GM21717 (cell line): ENCODE data around the gene C6orf120.
A peak's percentile ranks its signal among the peaks of the same experiment; 100 is the strongest.
"Not testable (repeated sequence)": the region's sequence is repeated elsewhere in the genome, so short reads cannot be mapped to it uniquely, and the experiment has no call there.

Experiments
- ATAC-seq: cut with Tn5 transposase; IDR thresholded peaks from one replicate; pipeline ENCODE4 v1.9.1; 2021; ENCODE audit warnings: mild to moderate bottlenecking, moderate library complexity; ENCODE audit not compliant: unreplicated experiment

The C6orf120 gene

DNA sequence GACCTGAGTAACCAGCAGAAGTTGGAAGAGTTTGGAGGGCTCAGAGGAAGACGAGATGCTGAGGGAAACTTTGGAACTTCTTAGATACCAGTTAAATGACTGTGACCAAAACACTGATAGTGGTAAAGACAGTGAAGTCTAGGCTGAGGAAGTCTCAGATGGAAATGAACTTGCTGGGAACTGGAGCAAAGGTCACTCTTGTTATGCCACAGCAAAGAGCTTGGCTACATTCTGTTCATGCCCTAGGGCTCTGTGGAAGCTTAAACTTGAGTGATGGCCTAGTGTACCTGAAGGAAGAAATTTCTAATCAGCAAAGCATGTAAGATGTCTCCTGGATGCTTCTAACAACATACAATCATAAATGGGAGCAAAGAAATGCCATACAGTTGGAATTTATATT, 24.8 kb upstream of the C6orf120 start:
- no peak for ATAC-seq

DNA sequence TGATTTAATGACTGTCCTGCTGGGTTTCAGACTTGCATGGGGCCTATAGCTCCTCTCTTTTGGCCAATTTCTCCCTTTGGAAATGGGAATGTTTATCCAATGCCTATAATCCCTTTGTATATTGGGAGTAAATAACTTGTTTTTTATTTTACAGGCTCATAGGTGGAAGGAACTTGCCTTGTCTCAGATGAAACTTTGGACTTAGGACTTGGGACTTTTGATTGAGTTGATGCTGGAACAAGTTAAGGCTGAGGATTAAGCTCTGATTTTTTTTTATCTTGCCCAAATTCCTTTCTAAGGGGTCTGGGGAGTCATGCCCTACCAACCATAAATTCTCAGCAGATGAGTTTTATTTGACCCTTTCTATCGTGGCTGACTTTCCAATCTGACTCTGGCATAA, 23.6 kb upstream of the C6orf120 start:
- ATAC-seq: no peak

DNA sequence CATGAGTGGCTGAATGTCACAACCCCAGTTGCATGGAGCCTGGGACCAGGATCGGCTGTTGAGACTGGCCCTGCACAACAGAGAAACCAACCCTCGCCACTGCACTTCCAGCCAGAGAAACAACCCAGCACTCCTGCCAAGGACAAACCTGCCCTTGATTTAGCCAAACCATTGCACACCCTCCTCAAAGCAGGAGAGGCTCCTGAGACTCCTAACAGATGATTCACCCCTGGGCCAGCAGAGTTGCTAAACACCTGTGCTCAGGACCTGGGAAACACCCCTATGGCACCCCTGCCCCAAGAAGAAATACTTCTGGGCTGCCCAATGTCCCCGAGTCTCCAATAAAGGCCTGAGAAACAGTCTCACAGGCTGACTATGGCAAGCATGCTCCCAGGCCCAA, 17.9 kb upstream of the C6orf120 start:
- no peak for ATAC-seq

DNA sequence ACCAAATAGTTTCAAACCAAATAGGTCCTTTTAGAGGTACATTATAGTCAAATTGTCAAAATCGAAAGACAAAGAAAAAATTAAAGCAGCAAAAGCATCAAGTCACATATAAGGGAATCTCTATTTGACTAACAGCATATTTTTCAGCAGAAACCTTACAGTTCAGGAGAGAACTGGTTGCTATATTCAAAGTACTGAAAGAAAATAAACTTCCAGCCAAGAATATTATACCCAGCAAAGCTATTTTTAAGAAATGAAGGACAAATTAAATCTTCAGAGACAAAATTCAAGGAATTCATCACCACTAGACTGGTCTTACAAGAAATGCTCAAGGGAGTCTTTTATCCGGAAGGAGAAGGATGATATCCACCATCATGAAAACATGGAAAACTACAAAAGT, 16.1 kb upstream of the C6orf120 start:
- ATAC-seq: no peak

DNA sequence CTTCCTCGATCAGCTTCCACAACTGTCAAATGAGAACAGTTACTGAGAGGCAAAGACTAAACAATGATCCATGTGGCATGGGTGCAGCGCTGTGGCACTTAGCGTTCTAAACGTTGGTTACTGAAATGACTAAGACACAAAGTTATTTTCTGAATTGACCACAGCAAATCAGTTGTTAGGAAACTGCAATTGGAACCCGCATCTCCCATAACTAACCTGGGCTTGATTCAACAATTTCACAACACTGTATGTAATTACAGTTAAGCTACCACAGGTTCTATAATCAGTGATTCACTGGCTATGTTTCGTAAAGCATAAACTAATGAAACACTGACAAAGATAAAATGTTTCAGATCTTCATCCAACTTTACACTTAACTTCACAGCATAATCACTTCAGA, 12.6 kb upstream of the C6orf120 start:
- ATAC-seq: no peak

DNA sequence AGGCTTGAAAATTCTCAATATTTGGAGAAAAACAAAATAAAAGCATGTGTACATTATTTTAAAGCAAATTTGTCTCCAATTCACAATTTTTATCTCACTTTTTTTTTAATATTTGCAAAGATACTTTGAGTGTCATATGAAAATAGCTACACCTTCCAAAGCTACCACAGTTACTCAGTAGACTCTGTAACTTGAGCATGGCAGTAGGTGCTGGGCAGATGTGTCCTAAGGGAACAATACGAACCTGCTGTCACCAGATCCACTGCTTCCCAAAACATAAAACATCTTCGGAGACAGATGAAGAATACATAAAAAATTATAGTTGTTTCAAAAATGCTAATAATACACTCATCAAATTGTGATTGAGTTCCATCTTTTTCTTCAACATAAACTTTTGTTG, 10.7 kb upstream of the C6orf120 start:
- ATAC-seq: no peak

DNA sequence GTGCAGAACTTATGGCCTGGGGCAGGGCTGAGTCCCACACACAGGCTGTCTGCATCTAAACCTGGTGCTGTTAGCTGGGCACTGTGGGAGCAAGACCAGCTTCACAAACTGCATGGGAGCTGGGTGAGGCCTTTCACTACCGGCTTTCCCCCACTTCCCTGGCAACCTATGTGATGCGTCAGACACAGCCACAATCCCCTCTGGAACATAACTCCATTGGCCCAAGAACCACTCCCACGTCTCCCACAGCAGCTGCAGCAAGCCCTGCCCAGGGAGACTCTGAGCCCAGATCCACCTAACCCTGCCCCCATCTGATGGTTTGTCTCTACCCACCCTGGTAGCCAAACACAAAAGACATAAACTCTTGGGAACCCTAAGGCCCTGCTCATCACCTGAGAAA, 9.4 kb upstream of the C6orf120 start:
- ATAC-seq: no peak

DNA sequence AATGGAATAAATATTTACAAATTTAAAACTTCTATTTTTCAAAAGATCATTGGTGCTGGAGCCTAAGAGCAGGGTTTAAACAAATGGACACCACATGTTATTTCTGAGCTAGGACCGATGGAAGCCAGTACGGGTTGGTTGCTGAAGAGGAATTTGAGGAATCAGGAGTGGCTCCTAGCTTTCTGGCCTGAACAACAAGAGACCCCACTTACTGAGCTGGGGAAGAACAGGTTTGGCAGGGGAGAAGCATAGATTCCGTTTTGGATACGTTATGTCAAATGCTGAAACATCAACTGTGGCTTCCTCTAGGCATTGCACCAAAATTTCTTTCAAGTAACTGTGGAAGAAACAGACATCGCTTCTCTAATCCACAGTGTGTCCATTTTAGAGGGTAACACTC, 6.8 kb upstream of the C6orf120 start:
- no peak for ATAC-seq

DNA sequence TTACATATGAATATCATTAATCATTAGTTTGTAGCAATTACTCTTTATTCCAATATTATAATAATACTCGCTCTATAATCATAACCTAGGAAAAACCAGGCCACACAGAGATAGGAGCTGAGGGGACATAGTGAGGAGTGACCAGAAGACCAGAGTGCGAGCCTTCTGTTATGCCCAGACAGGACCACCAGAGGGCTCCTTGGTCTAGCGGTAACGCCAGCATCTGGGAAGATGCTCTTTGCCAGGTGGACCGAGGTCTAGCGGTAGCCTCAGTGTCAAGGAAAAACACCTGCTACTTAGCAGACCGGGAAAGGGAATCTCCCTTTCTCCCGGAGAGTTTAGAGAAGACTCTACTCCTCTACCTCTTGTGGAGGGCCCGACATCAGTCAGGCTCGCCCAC, 4.8 kb upstream of the C6orf120 start:
- not testable (repeated sequence) for ATAC-seq

DNA sequence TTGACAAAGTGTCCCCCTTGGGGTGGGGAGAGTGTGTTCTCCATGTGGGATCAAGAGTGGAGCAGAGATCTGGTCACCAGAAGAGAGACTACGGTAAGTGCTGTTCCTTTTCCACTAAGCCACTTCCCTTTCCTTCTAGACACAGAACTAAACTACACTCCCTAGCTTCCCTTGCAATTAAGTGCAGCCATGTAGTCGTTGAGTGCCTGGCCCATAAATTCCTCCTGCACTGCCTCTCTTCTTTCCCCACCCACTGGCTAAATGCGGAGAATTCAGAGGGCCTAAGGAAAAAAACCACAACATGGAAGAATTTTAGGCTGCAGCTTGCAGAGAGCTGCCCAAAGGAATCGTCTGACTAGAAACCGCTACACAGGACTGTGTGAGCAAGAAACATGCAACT, 1.6 kb upstream of the C6orf120 start:
- ATAC-seq: no peak

DNA sequence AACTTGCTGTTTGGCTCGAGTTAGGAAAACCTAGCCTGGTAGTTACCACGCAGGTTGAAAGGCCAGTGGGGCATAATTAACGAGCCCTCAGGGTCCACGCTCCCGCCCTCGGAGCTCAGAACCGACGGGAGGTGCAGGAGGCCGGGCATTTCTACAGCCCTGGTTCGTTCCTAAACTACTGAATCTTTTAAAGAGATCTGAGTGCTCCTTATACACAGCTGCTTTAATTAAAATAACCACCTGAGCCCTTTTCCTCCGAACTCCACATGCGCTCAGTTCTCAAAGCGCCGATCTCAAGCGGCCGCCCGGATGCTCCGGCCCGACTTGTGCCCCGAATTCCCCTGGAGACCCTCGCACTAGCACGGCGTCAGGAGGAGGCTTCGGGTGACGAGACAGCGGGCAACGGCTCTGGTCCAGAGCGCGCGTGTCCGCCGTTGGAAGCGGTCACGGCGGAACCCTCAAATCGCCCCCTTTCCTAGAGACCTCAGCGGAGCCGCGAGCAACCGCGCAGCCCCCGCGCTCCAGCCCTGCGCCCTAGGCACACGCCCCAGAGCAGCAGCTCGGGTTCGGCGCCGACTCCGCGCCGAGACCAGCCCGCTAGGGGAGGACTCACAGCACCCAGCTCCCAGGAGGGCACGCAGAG, 494 bp upstream of the C6orf120 start:
- no peak for ATAC-seq

DNA sequence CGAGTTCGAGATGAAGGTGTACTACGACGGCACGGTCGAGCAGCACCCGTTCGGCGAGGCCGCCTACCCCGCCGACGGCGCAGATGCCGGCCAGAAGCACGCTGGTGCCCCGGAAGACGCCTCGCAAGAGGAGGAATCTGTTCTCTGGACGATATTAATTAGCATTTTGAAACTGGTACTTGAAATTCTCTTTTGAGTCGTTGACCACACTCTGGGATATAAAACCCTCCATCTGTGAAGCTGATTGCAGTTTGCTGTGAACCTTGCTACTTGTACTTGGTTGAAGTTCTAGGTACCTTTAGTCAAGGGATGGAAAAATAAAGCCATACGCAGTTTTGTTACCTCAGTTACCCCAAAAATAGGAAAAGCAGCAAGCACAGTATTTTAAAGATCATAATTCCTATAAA, 917 bp downstream of the C6orf120 start:
- peak; percentile 13 for ATAC-seq

DNA sequence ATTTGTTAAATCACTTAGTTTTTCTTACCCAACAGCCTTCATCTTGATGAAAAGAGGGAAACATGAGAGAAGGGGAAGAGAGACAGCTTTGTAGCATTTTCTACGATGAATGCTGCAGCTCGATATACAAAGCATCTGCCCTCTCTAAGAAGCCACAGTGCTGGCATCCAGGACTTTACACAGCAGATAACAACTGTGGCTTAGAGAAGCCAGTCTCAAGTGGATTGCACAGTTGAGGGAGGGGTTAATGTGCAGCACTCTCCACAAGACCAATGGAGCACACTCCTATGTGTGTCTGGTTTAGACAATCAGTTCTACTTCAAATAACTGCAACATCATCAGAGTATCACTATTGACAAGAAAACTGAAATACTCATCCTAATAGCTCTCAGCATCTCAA, 5.8 kb downstream of the C6orf120 start:
- no peak for ATAC-seq

DNA sequence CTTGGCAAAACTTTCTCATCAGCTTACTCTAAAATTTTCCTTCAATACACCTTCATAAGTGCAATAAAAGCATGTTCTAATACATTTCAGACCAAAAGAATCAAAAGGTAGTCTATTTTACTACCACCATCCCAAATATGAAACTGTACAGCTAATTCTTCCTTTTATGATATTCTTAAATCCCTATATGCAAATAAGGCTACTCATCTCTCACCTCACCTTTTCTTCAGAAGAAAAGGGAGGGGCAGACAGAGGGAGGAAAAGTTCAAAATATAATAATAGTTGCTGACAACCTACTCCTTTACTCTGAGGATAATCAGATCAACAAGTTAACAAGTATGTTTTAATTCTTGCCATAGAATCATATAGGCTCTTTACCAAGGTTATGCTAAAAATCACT, 7.4 kb downstream of the C6orf120 start:
- ATAC-seq: peak; percentile 52

DNA sequence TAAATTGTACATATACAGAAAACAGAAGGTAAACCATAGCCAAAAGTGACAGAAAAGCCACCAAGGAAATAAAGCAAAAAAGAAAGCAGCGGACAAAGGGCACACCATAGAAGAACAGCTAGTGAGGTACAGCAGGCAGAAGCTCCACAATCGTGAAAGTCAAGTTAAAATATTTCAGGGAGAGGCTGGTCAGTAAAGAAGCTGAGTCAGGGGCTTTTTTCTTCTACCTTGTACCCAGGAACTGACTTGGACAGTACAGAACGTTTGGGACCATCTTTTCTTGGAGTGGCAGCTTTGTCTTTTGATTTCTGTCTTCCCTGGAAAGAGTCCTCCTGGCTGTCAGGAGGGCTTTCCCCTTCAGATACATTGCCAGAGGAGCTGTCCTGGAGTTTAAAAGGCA, 8.1 kb downstream of the C6orf120 start:
- ATAC-seq: no peak

DNA sequence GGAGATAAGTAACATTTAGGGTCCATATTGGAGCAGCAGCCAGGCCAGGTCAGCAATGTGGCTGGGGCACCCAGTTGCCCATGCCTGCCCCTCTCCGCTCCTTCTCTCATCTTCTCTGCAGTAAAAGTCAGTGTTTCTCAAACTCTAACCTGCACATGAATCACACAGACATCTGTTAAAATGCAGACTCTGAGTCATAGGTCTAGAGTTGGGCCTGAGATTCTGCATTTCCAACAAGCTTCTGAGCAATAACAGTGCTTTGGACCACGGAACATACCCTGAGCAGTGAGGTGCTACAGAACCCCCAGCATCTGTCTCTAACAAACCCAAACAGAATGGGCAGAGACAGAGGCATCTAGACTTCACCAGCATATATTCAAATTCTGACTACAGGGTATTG, 12.3 kb downstream of the C6orf120 start:
- ATAC-seq: no peak

DNA sequence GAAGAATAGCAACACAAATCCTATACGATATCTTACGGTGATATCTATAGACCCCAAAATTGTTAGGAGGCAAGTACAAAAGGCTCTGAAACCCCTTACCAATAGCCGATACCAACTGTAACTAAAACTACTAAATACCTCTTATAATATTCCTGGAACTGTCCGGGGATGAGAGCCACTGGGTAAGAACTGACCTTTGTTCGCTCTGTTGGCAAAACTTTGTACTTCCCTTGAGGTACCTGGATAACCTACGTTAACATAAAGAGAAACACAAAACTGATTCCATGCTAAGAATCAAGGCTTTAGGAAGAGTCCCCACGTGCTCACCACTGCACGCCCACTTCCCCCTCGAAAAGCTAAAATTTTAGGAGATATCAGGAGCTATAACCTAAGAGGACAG, 12.7 kb downstream of the C6orf120 start:
- no peak for ATAC-seq

DNA sequence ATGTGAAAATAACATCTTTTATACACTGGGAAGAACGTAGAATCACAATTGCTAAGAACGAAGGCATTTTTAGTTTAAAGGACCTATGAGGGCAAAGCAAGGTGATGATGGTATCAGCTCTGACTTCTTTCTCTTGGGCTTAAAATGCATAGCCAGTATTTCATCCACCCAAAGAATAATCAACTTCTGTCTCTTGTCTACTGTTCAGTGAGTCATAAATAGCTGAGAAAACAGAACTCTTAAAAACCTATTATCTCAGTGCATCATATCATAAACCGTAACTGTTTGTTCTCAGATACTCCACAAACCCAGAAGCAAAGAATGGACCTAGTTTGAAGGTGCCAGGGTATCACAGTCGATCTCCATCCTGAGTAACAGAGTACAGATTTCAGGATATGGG, 17.2 kb downstream of the C6orf120 start:
- ATAC-seq: no peak

DNA sequence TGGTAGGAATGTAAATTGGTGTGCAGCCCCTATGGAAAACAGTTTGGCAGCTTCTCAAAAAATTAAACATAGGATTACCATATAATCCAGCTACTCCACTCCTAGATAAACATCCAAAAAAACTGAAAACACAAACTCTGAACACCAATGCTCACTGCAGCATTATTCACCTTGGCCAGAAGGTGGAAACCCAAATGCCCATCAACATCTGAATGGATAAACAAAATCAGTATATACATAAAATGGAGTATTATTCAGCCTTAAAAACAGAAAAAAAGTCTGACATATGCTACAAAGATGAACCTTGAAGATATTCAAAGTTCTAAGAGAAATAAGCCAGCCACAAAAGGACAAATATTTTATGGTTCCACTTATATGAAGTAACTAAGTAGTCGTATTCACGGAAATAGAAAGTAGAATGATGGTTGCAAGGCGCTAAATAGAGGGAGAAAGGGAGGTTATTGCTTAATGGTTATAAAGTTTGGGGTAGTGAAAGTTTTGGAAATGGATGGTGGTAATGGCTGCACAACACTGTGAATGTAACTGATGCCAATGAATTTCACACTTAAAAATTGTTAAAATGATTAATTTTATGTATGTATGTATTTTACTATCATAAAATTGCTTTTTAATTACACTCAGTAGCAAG, 18.4 kb downstream of the C6orf120 start:
- no peak for ATAC-seq

DNA sequence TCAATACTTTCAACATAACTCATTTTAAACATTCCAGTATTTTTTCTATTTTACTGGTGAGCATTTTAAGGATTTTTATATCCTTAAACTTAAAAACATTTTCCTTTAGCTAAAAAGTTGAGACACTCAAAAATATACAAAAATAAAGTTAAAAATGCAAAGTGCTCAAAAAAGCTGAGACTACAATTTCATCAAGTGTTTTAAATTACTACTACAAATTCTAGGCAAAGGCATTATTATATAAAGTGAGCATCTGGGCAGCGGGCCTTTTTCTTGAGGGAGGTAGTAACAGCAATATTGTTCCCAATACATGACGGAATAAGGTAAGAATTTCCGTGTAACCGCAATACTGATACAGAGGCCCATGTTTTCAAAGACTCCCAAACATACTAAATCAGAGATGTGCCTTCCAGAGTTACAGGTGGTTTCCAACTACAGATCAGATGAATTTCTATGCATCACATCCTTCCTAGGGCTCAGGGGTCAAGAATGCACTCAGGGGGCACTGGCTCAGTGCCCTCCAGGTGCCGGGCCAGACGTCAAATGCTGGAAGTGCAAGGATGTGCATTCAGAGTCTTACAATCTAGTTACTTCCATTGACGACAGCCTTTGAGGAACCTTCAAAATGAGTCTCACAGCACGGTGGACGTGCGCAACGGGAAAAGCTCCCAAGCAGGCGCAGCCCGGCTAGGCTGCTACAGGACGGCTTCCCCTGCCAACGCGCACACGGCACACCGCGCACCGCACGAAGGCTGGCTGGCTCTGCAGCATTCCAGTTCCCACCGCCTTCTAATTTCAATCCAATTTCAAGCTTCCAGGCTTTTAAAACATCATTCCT, 20.7 kb downstream of the C6orf120 start:
- ATAC-seq: peak; percentile 39

DNA sequence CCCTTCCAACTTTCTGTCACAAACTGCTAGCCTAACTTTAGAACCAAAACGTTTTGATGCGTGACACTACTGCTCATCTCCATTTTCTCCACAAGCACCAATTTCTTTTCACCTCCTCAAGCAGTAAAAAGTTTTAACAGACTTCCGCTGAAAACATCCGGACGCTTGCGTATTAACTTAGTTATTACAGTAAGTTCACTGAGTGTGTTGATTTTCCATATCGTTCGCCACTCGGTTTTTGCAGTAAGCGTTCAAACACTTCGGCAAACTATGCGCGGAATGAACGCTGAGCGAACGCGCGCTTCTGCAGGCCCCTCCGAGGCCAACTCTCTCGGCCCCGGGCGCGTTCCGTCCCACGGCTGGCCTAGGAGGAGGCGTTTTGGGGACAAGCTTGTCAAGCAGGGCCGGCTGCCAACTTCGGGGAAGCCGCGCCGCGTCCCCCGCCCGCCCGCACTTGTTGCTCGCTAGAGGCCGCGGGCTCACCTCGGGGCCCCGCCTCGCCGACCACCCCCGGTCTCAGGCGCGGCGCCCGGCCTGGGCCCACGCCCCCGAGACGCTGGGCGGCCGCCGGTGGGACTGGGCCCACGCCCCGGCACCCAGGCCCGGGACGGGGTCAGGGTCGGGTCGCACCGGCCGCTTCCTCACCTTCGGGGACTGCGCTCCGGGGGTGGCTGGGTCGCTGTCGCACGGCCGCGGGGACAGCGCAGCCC, 21.4 kb downstream of the C6orf120 start:
- peak; percentile 43 for ATAC-seq
